IMR-90 (cell line): ENCODE measurements around the gene PRSS33. TPM values are rescaled to one million over a fixed set of nuclear protein-coding genes. Genes with fewer than 3 reads are reported as not detected.

Experiments
- ATAC-seq: fragments of 200-7000 bp; cut with Tn5 transposase; 2 replicates; pipeline ENCODE4 v1.9.1; 2020; ENCODE audit warnings: low read depth, mild to moderate bottlenecking, moderate library complexity
- BruUV-seq: library from RNA; stranded (reverse); fragments of 400-500 nt; replicated peaks from 2 replicates; lab custom pipeline; 2021; lab: Mats Ljungman, UMichigan
- CTCF ChIA-PET: fragments of 300-600 bp; formaldehyde crosslinking; extraction: SDS; loops from one replicate; lab custom pipeline; 2021; ENCODE audit warnings: antibody characterized with exemption; lab: Yijun Ruan, JAX
- POLR2A ChIA-PET: fragments of 300-600 bp; sonication (Branson Sonifier 250); formaldehyde crosslinking; loops from one replicate; lab custom pipeline; 2022; ENCODE audit warnings: antibody characterized with exemption; ENCODE audit not compliant: unreplicated experiment; lab: Charles Lee
- DNase-seq: peaks from one replicate; pipeline ENCODE4 v3.0.0; 2013
- H2AFZ ChIP-seq: replicated peaks from 2 replicates; pipeline ENCODE3; 2013; ENCODE audit warnings: low read length, mild to moderate bottlenecking; ENCODE audit not compliant: poor library complexity
- H2AK5ac ChIP-seq: 2 replicates; pipeline ENCODE4 v1.6.1; 2013; ENCODE audit warnings: low read depth, low read length, inconsistent platforms
- H2AK9ac ChIP-seq: replicated peaks from 2 replicates; pipeline ENCODE3; 2013; ENCODE audit warnings: mild to moderate bottlenecking, low read depth, low read length, moderate library complexity; ENCODE audit not compliant: poor library complexity
- H2BK120ac ChIP-seq: 2 replicates; pipeline ENCODE4 v1.6.1; 2013; ENCODE audit warnings: low read depth, low read length, inconsistent platforms
- H2BK15ac ChIP-seq: 3 replicates; pipeline ENCODE4 v1.6.1; 2013; ENCODE audit warnings: low read depth, low read length, inconsistent platforms
- H2BK20ac ChIP-seq: 2 replicates; pipeline ENCODE4 v1.6.1; 2013; ENCODE audit warnings: low read depth, mild to moderate bottlenecking, inconsistent platforms, low read length, moderate library complexity
- H2BK5ac ChIP-seq: 2 replicates; pipeline ENCODE4 v1.6.1; 2013; ENCODE audit warnings: mild to moderate bottlenecking, low read depth, low read length, inconsistent platforms; ENCODE audit not compliant: poor library complexity, severe bottlenecking
- H3K14ac ChIP-seq: replicated peaks from 2 replicates; pipeline ENCODE4 v1.6.1; 2013; ENCODE audit warnings: low read depth, low read length, inconsistent platforms
- H3K18ac ChIP-seq: 2 replicates; pipeline ENCODE4 v1.6.1; 2013; ENCODE audit warnings: low read depth, low read length, control low read depth
- H3K23ac ChIP-seq: 2 replicates; pipeline ENCODE4 v1.6.1; 2013; ENCODE audit warnings: low read depth, low read length, inconsistent platforms
- H3K27ac ChIP-seq: 2 replicates; pipeline ENCODE4 v1.5.1; 2013; ENCODE audit warnings: mild to moderate bottlenecking, control low read depth, low read length; ENCODE audit not compliant: insufficient read depth
- H3K27me3 ChIP-seq: 2 replicates; pipeline ENCODE4 v1.6.1; 2013; ENCODE audit warnings: low read length; ENCODE audit not compliant: control insufficient read depth, insufficient read depth
- H3K36me3 ChIP-seq: 2 replicates; pipeline ENCODE4 v1.6.1; 2013; ENCODE audit warnings: low read length, mixed read lengths; ENCODE audit not compliant: control insufficient read depth, insufficient read depth
- H3K4ac ChIP-seq: 2 replicates; pipeline ENCODE4 v1.6.1; 2013; ENCODE audit warnings: low read depth, low read length, inconsistent platforms
- H3K4me1 ChIP-seq: 2 replicates; pipeline ENCODE4 v1.6.1; 2013; ENCODE audit warnings: low read length, mixed read lengths; ENCODE audit not compliant: control insufficient read depth, insufficient read depth
- H3K4me2 ChIP-seq: 2 replicates; pipeline ENCODE4 v1.6.1; 2013; ENCODE audit warnings: low read depth, mild to moderate bottlenecking, control low read depth, low read length, moderate library complexity
- H3K4me3 ChIP-seq: 2 replicates; pipeline ENCODE4 v1.5.1; 2013; ENCODE audit warnings: low read depth, mild to moderate bottlenecking, control low read depth, low read length, moderate library complexity; ENCODE audit not compliant: insufficient read depth
- H3K56ac ChIP-seq: 2 replicates; pipeline ENCODE4 v1.6.1; 2013; ENCODE audit warnings: low read length, inconsistent platforms; ENCODE audit not compliant: insufficient read depth; ENCODE audit errors: extremely low read depth
- H3K79me1 ChIP-seq, 2 experiments: 2 replicates each; pipeline ENCODE4 v1.6.1; 2013; ENCODE audit warnings: low read length in 2 of 2, inconsistent platforms in 1 of 2, low read depth in 1 of 2
- H3K9ac ChIP-seq: 2 replicates; pipeline ENCODE4 v1.6.1; 2013; ENCODE audit warnings: low read depth, low read length, control low read depth
- H3K9me1 ChIP-seq: 2 replicates; pipeline ENCODE4 v1.6.1; 2013; ENCODE audit warnings: low read length, inconsistent platforms; ENCODE audit not compliant: insufficient read depth
- H3K9me3 ChIP-seq: 2 replicates; pipeline ENCODE4 v1.6.1; 2013; ENCODE audit warnings: low read length; ENCODE audit not compliant: control insufficient read depth, insufficient read depth
- H4K20me1 ChIP-seq: 2 replicates; pipeline ENCODE4 v1.6.1; 2013; ENCODE audit warnings: low read length, inconsistent platforms; ENCODE audit not compliant: insufficient read depth
- H4K5ac ChIP-seq: 2 replicates; pipeline ENCODE4 v1.6.1; 2013; ENCODE audit warnings: mild to moderate bottlenecking, low read depth, low read length, control low read depth
- H4K8ac ChIP-seq, 2 experiments: 2 replicates each; pipeline ENCODE4 v1.6.1; 2013; ENCODE audit warnings: low read depth in 2 of 2, low read length in 2 of 2, control low read depth in 1 of 2, inconsistent platforms in 1 of 2
- H4K91ac ChIP-seq: 2 replicates; pipeline ENCODE4 v1.6.1; 2013; ENCODE audit warnings: low read depth, low read length, inconsistent platforms; ENCODE audit not compliant: insufficient read depth
- RAD21 ChIP-seq: IDR thresholded peaks from 2 replicates; pipeline ENCODE4 v1.6.1; 2012; ENCODE audit warnings: low read length, improper control_type of control experiment
- RFX5 ChIP-seq: IDR thresholded peaks from 2 replicates; pipeline ENCODE4 v1.8.0; 2012; ENCODE audit warnings: low read depth, mild to moderate bottlenecking, low read length, moderate library complexity
- WGBS, 2 experiments: methylation state at CpG; one replicate each; pipeline versions ENCODE4 v1.1.5 to v1.1.7; 2013; ENCODE audit warnings: missing lambda C conversion rate in 2 of 2; ENCODE audit not compliant: insufficient read length in 1 of 2; ENCODE audit errors: extremely low coverage in 2 of 2; 5-methylcytosine and 5-hydroxymethylcytosine counted together
- dilution Hi-C: fragments of 300-500 bp; cut with HindIII; formaldehyde crosslinking; loops from one replicate; pipeline ENCODE4 v1.14.3; 2018; ENCODE audit warnings: low sequenced_read_pairs; ENCODE audit not compliant: unreplicated experiment
- in situ Hi-C: fragments of 300-500 bp; cut with MboI; formaldehyde crosslinking; loops from 3 replicates; pipeline ENCODE4 v1.14.3; 2019; ENCODE audit warnings: low sequenced_read_pairs, inconsistent platforms, mixed read lengths
- intact Hi-C: fragments of 100-400 bp; cut with micrococcal nuclease; formaldehyde crosslinking; loops from 2 replicates; pipeline ENCODE4 v1.10.0; 2022
- polyA plus RNA-seq, 3 experiments: library from polyadenylated mRNA; depleted of rRNA; stranded (reverse); fragments of >200 nt; gene quantifications; 2 replicates each; pipeline ENCODE4 v1.2.3, GENCODE V29; 2012; ENCODE audit warnings: low replicate concordance in 1 of 3
- total RNA-seq: library from RNA; depleted of rRNA; stranded (reverse); fragments of >200 nt; gene quantifications from 2 replicates; pipeline ENCODE4 v1.2.3, GENCODE V29; 2012

The PRSS33 gene
- total and polyA plus RNA-seq, 2 of the 4 experiments (the other 2 are of a cell fraction): not detected

- no peak overlapping the region for H4K91ac ChIP-seq
- H2BK120ac ChIP-seq: no peak overlapping the region
- no peak overlapping the region for H2BK5ac ChIP-seq
- H3K27ac ChIP-seq: no peak overlapping the region
- no peak overlapping the region for H3K18ac ChIP-seq
- 100% methylated on average over 2 of the region's 9 CpGs; no CpG with 5 or more reads in 1 of the 2 experiments for WGBS, 2 experiments
- H3K14ac ChIP-seq: no peak overlapping the region
- H4K8ac ChIP-seq: no peak overlapping the region
- BruUV-seq: no TSS peak
- POLR2A ChIA-PET: no interaction called here
- CTCF ChIA-PET: no interaction called here
- H4K5ac ChIP-seq: no peak overlapping the region
- H2AFZ ChIP-seq: no peak overlapping the region
- in situ Hi-C loops: no loop called here
- H2AK9ac ChIP-seq: no peak overlapping the region
- no peak overlapping the region for H2AK5ac ChIP-seq
- intact Hi-C loops: no loop called here
- H3K4ac ChIP-seq: no peak overlapping the region
- H3K27me3 ChIP-seq: no peaks in the 10 kb centered on the region
- H3K4me1 ChIP-seq: no peaks in the 10 kb centered on the region
- H3K9ac ChIP-seq: no peak overlapping the region
- no peak overlapping the region for H3K4me2 ChIP-seq
- H3K56ac ChIP-seq: no peak overlapping the region
- peaks cover 81% of the 10 kb centered on the region for H4K20me1 ChIP-seq
- H2BK15ac ChIP-seq: no peak overlapping the region
- dilution Hi-C loops: no loop called here
- no peaks in the 10 kb centered on the region; the same call in 1 of the 2 replicates for H3K9me3 ChIP-seq
- DNase-seq (no peak), ATAC-seq (no peak)
- no peak for TF ChIP-seq RAD21
- no peak for TF ChIP-seq RFX5
- peaks cover 91% of the 10 kb centered on the region for H3K36me3 ChIP-seq
- no peak overlapping the region for H3K4me3 ChIP-seq
- H3K9me1 ChIP-seq: no peaks in the 10 kb centered on the region
- peaks cover 53 to 90% of the 10 kb centered on the region in 2 experiments for H3K79me1 ChIP-seq
- no peak overlapping the region for H3K23ac ChIP-seq
- no peak overlapping the region for H2BK20ac ChIP-seq
These were observed 22.6 kb downstream of the PRSS33 start for GRCh38 chr16:2764718-2765117.
